GM18951 (cell line): ENCODE measurements around the gene CMYA5.

ENCODE experiments used
- POLR2A ChIP-seq: IDR thresholded peaks from 4 replicates; pipeline ENCODE4 v1.6.1; 2011; ENCODE audit warnings: mild to moderate bottlenecking; ENCODE audit not compliant: insufficient read length, insufficient read depth; ENCODE audit errors: extremely low read depth
- in situ Hi-C: fragments of 300-500 bp; cut with MboI; formaldehyde crosslinking; loops from one replicate; pipeline ENCODE4 v1.12.0; 2022; ENCODE audit warnings: low sequenced_read_pairs, mixed read lengths, inconsistent platforms; ENCODE audit not compliant: unreplicated experiment

CMYA5 gene

GRCh38 chr5:79843450-79844388 is 154.1 kb downstream of the CMYA5 start:
- in situ Hi-C loops: no loop called here
- TF ChIP-seq POLR2A: no peak

DNA sequence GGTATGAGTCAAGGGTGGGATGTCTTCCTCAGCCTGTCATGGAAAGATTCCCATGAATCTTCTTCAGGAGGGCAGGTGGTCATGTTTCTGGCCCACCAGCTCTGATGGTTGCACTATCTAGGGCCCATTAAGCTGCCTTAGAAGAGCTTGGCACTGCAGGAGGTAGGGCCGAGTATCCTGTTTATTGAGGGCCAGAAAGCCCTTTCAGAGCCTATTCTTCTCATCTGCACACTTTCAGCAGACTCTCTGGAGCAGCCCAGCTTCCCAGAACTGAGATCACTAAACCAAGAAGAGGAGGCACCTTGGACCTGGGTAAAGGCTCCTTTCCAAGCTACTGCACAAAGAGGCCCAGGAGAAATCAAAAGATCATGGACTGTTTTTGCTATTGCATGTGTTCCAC is 154.9 kb downstream of the CMYA5 start:
- in situ Hi-C loops: no loop called here
- no peak for TF ChIP-seq POLR2A

DNA sequence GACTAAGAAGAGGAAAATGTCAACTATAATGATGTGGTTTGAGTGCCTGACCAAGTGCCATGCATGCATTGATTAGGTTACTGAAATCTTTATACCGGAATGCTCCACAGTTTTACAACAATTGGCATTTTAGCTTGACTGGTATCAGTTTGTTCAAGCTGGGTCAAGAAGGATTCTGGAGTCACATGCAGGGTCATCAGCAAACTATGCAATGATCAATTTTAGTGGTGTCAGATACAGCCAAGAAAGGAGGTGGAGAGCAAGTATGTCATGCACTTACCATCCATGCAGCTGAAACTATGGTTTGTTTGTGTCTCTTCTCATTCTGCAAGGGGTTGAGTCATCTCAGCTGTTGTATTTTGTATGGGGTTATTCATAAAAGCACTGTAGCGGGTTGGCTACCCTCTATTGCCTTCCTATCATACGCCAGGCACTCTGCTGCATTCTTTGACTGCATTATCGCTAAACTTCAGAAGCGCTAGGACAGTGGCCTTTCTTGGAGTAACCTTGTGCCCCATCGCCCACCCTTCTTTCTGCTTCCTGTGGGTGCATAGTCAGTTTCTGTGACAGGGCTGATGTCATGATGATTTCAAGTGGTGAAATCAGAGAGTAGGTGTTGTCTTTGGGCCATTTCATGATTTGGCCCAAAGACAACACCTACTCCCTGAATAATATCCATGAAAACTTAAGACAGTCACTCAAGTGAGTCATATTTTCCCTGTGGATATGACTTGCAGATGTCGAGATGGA is 156.0 kb downstream of the CMYA5 start:
- no peak for TF ChIP-seq POLR2A
- in situ Hi-C loops: no loop called here

DNA sequence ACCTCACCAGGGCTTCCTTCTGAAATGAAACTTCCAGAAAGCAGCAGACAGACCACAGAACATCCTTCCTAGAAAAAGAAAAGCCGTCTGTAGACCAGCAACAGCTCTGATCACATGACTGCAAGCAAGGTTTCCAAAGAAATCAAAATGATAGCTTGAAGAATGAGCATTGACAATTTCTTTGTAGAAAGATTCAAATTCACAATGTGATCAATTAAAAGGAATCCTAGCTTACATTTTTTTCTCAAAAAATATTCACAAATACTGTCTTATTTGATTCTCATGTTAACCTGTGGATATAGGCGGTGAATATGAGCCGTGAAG is 156.5 kb downstream of the CMYA5 start:
- TF ChIP-seq POLR2A: no peak
- in situ Hi-C loops: no loop called here

- in situ Hi-C loops: no loop called here
- TF ChIP-seq POLR2A: no peak
Observed at GRCh38 chr5:79847561-79847960, 157.9 kb downstream of the CMYA5 start.

- TF ChIP-seq POLR2A: no peak
- in situ Hi-C loops: no loop called here
Observed at GRCh38 chr5:79849061-79849460, 159.4 kb downstream of the CMYA5 start.
